NB4 (cell line): ENCODE measurements around the gene ADARB2.

Experiments
- DNase-seq: peaks from one replicate; pipeline ENCODE4 v3.0.0; 2010; ENCODE audit warnings: low read depth
- H3K4me3 ChIP-seq: one replicate; pipeline ENCODE4 v1.5.1; 2011; ENCODE audit warnings: mild to moderate bottlenecking, low read depth, low read length, moderate library complexity
- CTCF ChIP-seq: IDR thresholded peaks from one replicate; pipeline ENCODE4 v1.5.1; 2012; ENCODE audit warnings: low read depth, low read length
- MAX ChIP-seq: IDR thresholded peaks from 2 replicates; pipeline ENCODE4 v1.6.1; 2011; ENCODE audit warnings: low read depth, low read length
- MYC ChIP-seq: IDR thresholded peaks from 2 replicates; pipeline ENCODE4 v1.6.1; 2011; ENCODE audit warnings: low read depth, low read length
- POLR2A ChIP-seq: IDR thresholded peaks from 2 replicates; pipeline ENCODE4 v1.6.1; 2011; ENCODE audit warnings: mild to moderate bottlenecking; ENCODE audit not compliant: insufficient read length; ENCODE audit errors: extremely low read depth

ADARB2 gene

GRCh38 chr10:1653321-1653720 lies 84.0 kb downstream of the ADARB2 start:
- DNase-seq: no peak
- TF ChIP-seq POLR2A: no peak
- TF ChIP-seq MAX: no peak
- TF ChIP-seq MYC: no peak
- no peak for TF ChIP-seq CTCF
- no peak overlapping the region for H3K4me3 ChIP-seq

- TF ChIP-seq MAX: no peak
- no peak for TF ChIP-seq POLR2A
- no peak for TF ChIP-seq CTCF
- H3K4me3 ChIP-seq: no peak overlapping the region
- no peak for DNase-seq
Measured at GRCh38 chr10:1652151-1652550, 85.2 kb downstream of the ADARB2 start.

GRCh38 chr10:1651270-1651966 lies 85.9 kb downstream of the ADARB2 start:
- DNase-seq: no peak
- no peak overlapping the region for H3K4me3 ChIP-seq
- no peak for TF ChIP-seq MYC
- TF ChIP-seq POLR2A: no peak
- no peak for TF ChIP-seq MAX
- no peak for TF ChIP-seq CTCF

- no peak overlapping the region for H3K4me3 ChIP-seq
- no peak for DNase-seq
- TF ChIP-seq MYC: no peak
- no peak for TF ChIP-seq POLR2A
- no peak for TF ChIP-seq CTCF
Measured at GRCh38 chr10:1650542-1651269, 86.6 kb downstream of the ADARB2 start.

GRCh38 chr10:1648648-1649047 lies 88.7 kb downstream of the ADARB2 start:
- H3K4me3 ChIP-seq: no peak overlapping the region
- DNase-seq: no peak
- TF ChIP-seq POLR2A (no peak), CTCF (no peak)

- DNase-seq: no peak
- TF ChIP-seq MYC: no peak
- no peak for TF ChIP-seq CTCF
- TF ChIP-seq POLR2A: no peak
- no peak for TF ChIP-seq MAX
- H3K4me3 ChIP-seq: no peak overlapping the region
Measured at GRCh38 chr10:1646332-1646731, 91.0 kb downstream of the ADARB2 start.
